ENCODE data around the gene DZIP3. TPM values are rescaled to one million over a fixed set of nuclear protein-coding genes. Genes with fewer than 3 reads are reported as not detected.

The DZIP3 gene
- total and polyA plus RNA-seq, 9 donors = 5.0 to 20.5 (median 13.0) TPM

DNA sequence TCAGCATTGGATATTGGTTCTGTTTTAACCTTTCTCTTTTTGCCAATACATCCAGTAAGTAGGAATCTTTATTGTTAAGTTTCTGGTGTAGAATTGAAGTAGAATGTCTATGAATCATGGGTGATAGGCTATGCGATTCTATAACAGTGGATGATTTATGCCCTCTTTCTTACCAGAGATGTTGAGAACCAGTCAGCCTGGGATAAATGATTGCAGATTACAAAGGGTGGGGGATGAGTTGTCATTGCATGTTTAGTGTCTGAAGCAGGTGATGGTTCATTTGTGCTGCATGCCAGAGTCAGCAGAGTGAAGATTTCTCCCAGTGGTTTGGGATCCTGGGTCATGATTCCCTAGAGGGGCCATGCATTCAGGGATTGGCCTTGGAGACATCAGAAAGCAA is 153.4 kb downstream of the DZIP3 start:
- no peaks in the 10 kb centered on the region for H3K27me3 ChIP-seq
- H3K36me3 ChIP-seq = no peaks in the 10 kb centered on the region
- H3K4me1 ChIP-seq (ENCODE audit: insufficient read depth) = no peaks in the 10 kb centered on the region
- TF ChIP-seq, protein P1, sequence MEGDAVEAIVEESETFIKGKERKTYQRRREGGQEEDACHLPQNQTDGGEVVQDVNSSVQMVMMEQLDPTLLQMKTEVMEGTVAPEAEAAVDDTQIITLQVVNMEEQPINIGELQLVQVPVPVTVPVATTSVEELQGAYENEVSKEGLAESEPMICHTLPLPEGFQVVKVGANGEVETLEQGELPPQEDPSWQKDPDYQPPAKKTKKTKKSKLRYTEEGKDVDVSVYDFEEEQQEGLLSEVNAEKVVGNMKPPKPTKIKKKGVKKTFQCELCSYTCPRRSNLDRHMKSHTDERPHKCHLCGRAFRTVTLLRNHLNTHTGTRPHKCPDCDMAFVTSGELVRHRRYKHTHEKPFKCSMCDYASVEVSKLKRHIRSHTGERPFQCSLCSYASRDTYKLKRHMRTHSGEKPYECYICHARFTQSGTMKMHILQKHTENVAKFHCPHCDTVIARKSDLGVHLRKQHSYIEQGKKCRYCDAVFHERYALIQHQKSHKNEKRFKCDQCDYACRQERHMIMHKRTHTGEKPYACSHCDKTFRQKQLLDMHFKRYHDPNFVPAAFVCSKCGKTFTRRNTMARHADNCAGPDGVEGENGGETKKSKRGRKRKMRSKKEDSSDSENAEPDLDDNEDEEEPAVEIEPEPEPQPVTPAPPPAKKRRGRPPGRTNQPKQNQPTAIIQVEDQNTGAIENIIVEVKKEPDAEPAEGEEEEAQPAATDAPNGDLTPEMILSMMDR (IDR thresholded peaks at IDR 0.05) = no peak
- TF ChIP-seq EP300 (IDR thresholded peaks at IDR 0.05) (no peak), POLR2A (IDR thresholded peaks at IDR 0.05) (no peak)
- H3K9me3 ChIP-seq = no peaks in the 10 kb centered on the region
- intact Hi-C loops (cut with DNase I) = no loop called here
- WGBS, 3 donors = 53 to 73% (median 59%) methylated on average over 1 of the region's 1 CpG
- H3K27ac ChIP-seq = no peak overlapping the region
- H3K4me3 ChIP-seq = no peak overlapping the region
- no peak for DNase-seq

Small RNA genes within 50 kb of the gene (small RNA-seq; reads per million reads assigned to genes)
- not detected for gene AC092185.1
- not detected for gene RF00156

Other genes with a start within 250 kb of the DZIP3 start
- under 1 TPM in 4 of 7 donors, not detected in 3; 0.07 to 0.57 (median 0.11) TPM for gene MYH15, start 79.1 kb upstream of the DZIP3 start, total RNA-seq
- under 1 TPM; 0.05 to 0.17 TPM for gene MYH15, start 79.1 kb upstream of the DZIP3 start, polyA plus RNA-seq
- 1 to 10 TPM; 1.7 to 6.3 (median 5.1) TPM for gene CIP2A, start 284 bp upstream of the DZIP3 start, total RNA-seq
- gene CIP2A, start 284 bp upstream of the DZIP3 start, polyA plus RNA-seq = 1 to 10 TPM; 1.9 to 3.0 TPM
- not detected for gene RETNLB, start 167.7 kb downstream of the DZIP3 start, total RNA-seq
- gene RETNLB, start 167.7 kb downstream of the DZIP3 start, polyA plus RNA-seq = not detected
- gene TRAT1, start 233.1 kb downstream of the DZIP3 start, total RNA-seq = 1 to 10 TPM in 2 of 7 donors, under 1 TPM in 3, not detected in 2; 0.15 to 1.7 (median 0.37) TPM
- under 1 TPM in 1 of 2 donors, not detected in 1; 0.73 TPM for gene TRAT1, start 233.1 kb downstream of the DZIP3 start, polyA plus RNA-seq